HG02763 (cell line): ENCODE results near the gene FKBP8.

ENCODE experiments used
- ATAC-seq: cut with Tn5 transposase; IDR thresholded peaks from one replicate; pipeline ENCODE4 v1.9.1; 2021; ENCODE audit warnings: mild to moderate bottlenecking, moderate library complexity; ENCODE audit not compliant: unreplicated experiment

Gene FKBP8

GRCh38 chr19:18522124-18522861, 21.1 kb downstream of the FKBP8 start:
- peak; percentile 79 for ATAC-seq

- peak; percentile 8 for ATAC-seq
These were observed 21.7 kb downstream of the FKBP8 start, which contains the start of gene ELL for GRCh38 chr19:18521692-18522123. ELL (minus strand) TSS chr19:18522070; CDS start chr19:18522055, 15 bp downstream.

GRCh38 chr19:18520848-18521691, 22.3 kb downstream of the FKBP8 start:
- peak; percentile 21 for ATAC-seq

- no peak for ATAC-seq
These were observed 23.2 kb downstream of the FKBP8 start for GRCh38 chr19:18519962-18520847.

GRCh38 chr19:18518639-18519038, 24.7 kb downstream of the FKBP8 start:
- ATAC-seq = no peak

GRCh38 chr19:18517606-18518005, 25.8 kb downstream of the FKBP8 start:
- ATAC-seq = no peak

GRCh38 chr19:18515959-18516358, 27.4 kb downstream of the FKBP8 start:
- no peak for ATAC-seq

GRCh38 chr19:18514800-18515682, 28.3 kb downstream of the FKBP8 start:
- no peak for ATAC-seq

- no peak for ATAC-seq
These were observed 29.5 kb downstream of the FKBP8 start for GRCh38 chr19:18513868-18514267.

GRCh38 chr19:18510216-18510615, 33.2 kb downstream of the FKBP8 start:
- ATAC-seq = no peak

GRCh38 chr19:18508585-18508984, 34.8 kb downstream of the FKBP8 start:
- no peak for ATAC-seq

- no peak for ATAC-seq
These were observed 35.5 kb downstream of the FKBP8 start for GRCh38 chr19:18507727-18508440.

GRCh38 chr19:18507021-18507726, 36.2 kb downstream of the FKBP8 start:
- ATAC-seq = no peak

- ATAC-seq = no peak
These were observed 37.1 kb downstream of the FKBP8 start for GRCh38 chr19:18506101-18506930.

- ATAC-seq = no peak
These were observed 38.3 kb downstream of the FKBP8 start for GRCh38 chr19:18504886-18505610.

- ATAC-seq = no peak
These were observed 39.1 kb downstream of the FKBP8 start for GRCh38 chr19:18503971-18504885.
